Stimulated activated naive CD4-positive, alpha-beta T cell treated with Interleukin-2 at 50 U/mL for 16 hours (primary cell): ENCODE measurements around the gene DSCAML1.

Source experiments
- DNase-seq: peaks from one replicate; lab custom pipeline; 2025; lab: John Stamatoyannopoulos, UW

Gene DSCAML1

GRCh38 chr11:117633976-117634755 is 162.8 kb downstream of the DSCAML1 start:
- no peak for DNase-seq

GRCh38 chr11:117633186-117633754 is 163.7 kb downstream of the DSCAML1 start:
- no peak for DNase-seq

- no peak for DNase-seq
Measured at GRCh38 chr11:117632306-117632705, 164.7 kb downstream of the DSCAML1 start.

- DNase-seq: no peak
Measured at GRCh38 chr11:117631336-117632140, 165.5 kb downstream of the DSCAML1 start.

- DNase-seq: no peak
Measured at GRCh38 chr11:117629891-117630538, 167.0 kb downstream of the DSCAML1 start.

GRCh38 chr11:117629146-117629545 is 167.9 kb downstream of the DSCAML1 start:
- no peak for DNase-seq

- DNase-seq: no peak
Measured at GRCh38 chr11:117627259-117627658, 169.8 kb downstream of the DSCAML1 start.

DNA sequence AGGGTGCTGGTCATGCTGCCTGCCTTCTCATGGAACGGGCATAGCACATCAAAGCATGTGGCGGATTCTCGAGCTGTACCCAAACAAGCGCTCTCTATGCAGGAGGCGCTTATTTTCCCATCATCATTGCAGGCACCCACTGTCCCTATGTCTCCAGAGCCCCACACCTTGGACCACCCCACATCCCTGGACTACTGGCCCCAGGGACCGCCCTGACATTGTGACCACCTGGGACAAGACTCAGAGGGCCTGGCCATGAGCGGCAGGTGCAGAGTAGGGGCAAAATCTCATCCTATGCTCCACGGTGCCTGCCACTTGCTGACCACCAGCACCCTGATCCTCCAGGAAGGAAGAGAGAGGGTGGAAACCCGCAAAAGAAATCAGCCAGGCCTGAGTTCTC is 170.4 kb downstream of the DSCAML1 start:
- no peak for DNase-seq

GRCh38 chr11:117625237-117625636 is 171.8 kb downstream of the DSCAML1 start:
- no peak for DNase-seq

GRCh38 chr11:117623831-117624271 is 173.2 kb downstream of the DSCAML1 start:
- DNase-seq: no peak

DNA sequence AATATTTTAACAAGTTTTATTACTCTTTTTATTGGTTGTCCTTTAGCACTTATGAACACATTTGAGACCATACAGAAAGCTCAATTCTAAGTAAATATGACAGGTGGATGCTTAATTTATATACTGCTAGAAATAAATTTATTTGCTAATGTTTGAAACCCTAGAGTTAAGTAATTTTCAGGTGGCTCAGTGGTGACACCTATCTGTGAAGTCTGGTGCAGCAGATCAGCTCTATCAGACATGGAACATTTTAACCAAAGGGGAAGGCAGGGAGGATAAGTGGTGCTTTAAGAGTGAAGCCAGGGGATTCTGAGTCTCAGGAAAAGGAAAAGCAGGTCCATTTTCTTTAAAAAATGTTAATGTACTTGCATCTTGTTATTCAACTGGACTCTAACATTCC is 175.8 kb downstream of the DSCAML1 start:
- no peak for DNase-seq

- no peak for DNase-seq
Measured at GRCh38 chr11:117620659-117621058, 176.4 kb downstream of the DSCAML1 start.

DNA sequence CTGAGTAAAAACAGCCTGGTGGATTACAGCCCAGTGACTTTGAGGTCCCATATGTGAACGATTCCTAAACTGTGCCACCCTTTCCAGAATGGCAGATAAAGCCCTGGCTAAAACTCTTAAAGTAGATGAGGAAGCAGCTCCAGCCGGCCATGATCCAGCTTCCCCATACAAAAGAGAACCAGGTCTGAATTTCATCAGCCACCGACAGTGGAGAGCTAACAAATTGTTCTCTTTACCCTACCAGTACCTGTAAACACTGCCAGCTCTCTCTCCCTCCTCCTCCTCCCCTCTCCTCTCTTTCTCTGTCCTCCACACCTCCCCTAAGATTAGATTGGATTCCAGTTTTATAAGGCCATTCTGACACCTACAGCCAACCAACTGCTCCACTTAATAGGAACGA is 176.9 kb downstream of the DSCAML1 start:
- DNase-seq: no peak

DNA sequence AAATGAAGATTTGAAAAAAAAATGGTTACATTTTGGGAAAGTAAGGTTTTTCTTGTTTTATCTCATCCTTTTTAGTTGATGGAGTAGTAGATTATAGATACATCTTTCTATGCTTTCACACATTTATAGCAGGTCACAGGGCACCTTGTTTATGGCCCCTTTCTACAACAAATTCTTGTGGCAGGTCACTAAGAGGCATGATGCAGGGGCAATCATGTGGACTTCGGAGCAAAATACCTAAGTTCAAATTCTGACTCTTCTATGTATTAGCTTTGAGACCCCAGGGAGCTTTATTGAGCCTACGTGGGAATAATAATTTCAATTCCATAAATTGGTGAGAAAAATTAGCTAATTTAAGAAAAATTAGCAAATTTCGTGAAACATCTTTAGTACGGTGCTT is 177.4 kb downstream of the DSCAML1 start:
- no peak for DNase-seq

GRCh38 chr11:117618982-117619355 is 178.0 kb downstream of the DSCAML1 start:
- DNase-seq: no peak

GRCh38 chr11:117618302-117618981 is 178.6 kb downstream of the DSCAML1 start:
- no peak for DNase-seq

GRCh38 chr11:117616979-117617378 is 180.0 kb downstream of the DSCAML1 start:
- no peak for DNase-seq

DNA sequence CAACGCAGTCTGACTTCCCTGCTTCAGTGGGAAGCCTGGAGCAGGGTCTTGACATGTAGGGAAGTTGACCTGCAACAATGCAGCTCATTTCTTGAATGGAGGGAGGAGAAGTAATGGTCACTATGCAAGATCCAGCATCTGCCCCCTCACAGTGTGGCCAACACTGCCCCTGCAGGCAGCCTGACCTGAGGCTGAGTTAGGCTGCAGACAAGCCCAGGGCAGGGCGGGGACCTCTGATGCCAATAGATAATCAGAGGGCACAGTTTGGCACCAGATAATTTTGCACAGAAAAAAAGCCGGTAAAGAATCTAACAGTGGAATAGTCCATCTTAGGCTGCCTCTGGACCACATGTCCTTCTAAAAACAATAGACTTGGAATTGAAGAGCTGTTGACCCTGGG is 182.3 kb downstream of the DSCAML1 start:
- no peak for DNase-seq

DNA sequence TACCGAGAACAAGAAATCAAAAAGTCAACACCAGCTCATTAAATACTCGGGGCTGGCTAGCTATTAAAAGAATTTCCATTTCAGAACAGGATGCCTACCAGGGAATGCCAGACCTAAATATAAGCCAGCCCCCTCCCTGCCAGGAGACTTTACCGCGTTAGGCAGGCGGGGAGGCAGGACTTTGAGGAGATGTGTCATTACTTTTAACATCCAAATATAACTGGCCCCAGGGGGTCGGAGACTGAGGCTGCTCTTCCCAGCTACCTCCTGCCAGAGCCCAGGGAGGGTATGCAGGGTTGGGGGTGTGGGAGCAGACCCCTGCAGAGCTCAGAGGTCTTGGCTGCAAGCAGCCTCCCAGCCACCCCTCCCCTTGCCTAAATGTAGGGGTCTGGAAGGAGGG is 183.5 kb downstream of the DSCAML1 start:
- DNase-seq: no peak

GRCh38 chr11:117612177-117612576 is 184.8 kb downstream of the DSCAML1 start:
- no peak for DNase-seq

DNA sequence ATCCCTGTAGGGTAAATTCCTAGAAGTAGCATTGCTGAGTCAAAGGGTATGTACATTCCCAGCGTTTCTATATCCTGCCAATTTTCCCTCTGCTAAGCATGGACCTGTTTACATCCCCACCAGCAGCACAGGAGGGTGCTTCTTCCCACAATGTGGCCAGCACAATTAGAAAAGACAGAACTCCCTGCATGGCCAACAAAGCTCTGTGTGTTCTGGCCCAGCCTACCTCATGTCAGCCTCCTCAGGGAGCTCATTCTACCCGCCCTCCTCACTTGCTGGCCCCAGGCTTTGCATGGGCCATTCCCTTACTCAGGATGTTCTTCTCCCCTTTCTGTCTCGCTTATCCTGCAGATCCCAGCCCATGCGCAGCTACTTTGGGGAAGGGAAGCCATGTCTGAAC is 186.1 kb downstream of the DSCAML1 start:
- no peak for DNase-seq

DNA sequence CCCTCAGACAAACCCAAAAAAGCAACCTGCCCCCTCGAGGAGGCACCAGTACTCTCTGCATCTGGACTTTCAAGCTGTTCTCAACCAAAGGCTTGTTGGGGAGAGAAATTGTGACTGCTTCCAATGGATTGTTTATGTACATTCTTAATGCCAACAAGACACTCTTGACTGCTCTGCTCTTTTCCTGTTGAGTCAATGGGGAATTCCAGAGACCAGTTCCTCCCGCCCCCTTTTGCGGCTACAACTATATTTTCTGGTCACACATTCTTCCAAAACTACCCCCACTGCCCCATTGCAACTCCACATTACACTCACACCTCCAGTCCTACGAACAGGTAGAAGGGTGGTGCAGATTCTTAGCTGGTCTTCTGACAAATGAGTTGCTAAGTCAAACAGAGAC is 187.0 kb downstream of the DSCAML1 start:
- DNase-seq: peak; percentile 12
